HG02884 (cell line): ENCODE results near the gene CAMTA1.

Source experiments
- ATAC-seq: cut with Tn5 transposase; IDR thresholded peaks from one replicate; pipeline ENCODE4 v1.9.1; 2021; ENCODE audit warnings: mild to moderate bottlenecking, moderate library complexity; ENCODE audit not compliant: unreplicated experiment

Gene CAMTA1

GRCh38 chr1:6969762-6970161 lies 184.5 kb downstream of the CAMTA1 start:
- no peak for ATAC-seq

DNA sequence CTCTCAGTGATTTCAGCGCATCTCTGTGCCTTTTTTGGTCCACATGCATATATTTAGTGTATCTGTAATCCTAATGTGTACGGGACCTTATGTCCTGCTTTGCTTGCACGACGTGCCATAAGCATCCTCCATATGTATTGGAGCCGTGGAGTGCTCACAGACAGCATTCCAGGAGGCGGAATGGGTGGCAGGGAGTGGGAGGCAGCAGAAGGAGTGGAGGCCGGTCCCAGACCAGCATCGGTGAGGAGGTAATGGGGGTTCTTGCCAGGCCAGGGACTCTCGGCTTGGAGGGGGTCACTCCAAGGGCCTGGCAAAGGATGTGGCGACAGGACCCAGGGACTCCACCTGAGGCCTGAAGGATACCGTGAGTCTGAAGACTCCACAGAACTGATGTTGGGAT lies 185.0 kb downstream of the CAMTA1 start:
- ATAC-seq, result no peak

DNA sequence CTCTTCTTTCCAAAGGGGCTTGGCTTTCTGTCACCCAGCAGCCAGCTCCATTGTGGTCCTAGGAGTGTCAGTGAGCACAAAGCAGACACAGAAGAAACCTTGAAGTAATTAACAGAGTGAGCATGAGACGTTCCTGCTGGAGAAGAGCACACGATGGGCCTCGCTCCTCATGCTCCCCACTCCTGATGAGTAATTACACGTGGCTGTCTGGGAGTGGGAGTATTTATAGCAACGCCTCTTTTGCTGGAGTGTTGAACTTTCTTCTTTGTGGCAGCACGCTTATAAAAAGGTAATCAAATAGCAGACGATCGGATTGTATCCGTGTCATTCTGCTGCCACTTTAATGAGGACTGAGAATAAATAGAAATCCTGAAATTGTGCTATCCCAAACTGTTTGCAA lies 185.8 kb downstream of the CAMTA1 start:
- no peak for ATAC-seq

- no peak for ATAC-seq
Observed at GRCh38 chr1:6971699-6972098, 186.4 kb downstream of the CAMTA1 start.

GRCh38 chr1:6972399-6972798 lies 187.1 kb downstream of the CAMTA1 start:
- ATAC-seq, result no peak

DNA sequence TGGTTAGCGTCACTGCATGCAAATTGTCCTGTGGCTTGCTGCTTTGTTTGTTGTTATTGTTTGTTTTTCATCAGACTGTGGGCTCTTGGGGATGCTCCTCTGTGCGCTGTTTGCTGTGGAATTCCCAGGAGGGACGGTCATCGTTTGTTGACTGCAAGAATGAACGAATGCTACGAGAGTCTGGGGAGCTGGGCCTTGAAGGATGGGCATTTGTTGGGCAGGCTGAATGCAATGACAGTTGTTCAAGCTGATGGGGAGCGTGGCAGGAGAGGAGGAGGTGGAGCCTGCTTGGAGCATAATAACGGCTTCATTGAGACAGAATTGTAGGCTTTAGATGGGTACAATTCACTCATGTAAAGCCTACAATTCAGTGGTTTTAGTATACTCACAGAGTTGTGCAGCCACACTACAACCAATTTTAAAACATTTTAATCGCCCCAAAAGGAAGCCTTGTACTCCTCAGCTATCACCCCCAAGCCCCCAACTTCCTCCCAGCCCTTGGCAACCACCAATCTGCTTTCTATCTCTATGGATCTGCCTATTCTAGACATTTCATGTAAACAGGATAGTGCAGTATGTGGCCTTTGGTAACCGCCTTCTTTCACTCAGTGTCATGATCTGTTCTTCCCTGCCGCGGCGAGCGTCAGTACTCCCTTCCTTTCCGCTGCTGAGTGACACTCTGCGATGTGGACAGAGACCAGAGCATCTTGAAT lies 190.2 kb downstream of the CAMTA1 start:
- ATAC-seq, result no peak

DNA sequence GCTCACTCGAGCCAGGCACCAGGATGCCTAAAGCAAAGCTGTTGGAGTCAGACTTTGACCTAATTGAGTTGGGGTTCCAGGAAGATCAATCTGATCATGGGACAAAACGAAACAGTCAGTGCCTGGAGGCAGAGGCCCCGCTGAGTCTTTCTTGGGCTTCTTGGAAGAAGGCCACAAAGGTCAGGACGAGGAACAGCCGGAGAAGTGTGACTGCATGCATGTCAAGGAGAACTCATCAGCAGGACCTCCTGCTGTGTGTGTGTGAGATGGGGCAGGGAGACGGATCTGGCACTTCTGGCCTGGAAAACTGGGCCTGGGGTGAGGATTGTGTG lies 190.8 kb downstream of the CAMTA1 start:
- ATAC-seq, result no peak

DNA sequence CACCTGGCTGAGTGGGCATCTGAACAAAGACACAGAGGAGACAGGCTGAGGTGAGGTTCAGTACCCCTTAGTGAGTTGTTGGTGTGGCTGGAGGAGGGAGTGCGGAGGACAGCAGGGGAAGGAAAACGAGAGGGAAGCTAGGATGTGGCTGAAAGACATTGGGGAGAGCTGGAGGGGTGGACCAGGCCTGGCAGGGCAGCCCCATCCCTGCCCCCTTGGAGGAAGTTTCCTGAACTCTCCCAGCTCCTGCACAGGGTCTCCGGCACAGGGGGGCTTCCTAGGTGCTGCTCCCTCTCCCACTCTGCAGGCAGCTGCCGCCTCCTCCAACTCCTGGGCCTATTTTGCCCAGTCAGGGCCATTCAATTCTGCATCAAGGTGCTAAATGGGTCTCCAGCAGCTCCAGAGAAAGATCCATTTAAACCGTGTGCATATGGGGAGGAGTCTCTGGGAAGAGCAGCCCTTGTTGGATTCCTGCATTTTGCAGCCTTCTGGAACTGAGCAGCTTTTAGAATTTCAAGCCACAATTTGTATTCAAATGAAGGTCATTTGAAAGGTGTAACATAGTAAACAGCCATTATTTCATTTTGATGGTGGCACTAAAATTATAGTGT lies 193.9 kb downstream of the CAMTA1 start:
- ATAC-seq, result no peak

GRCh38 chr1:6981595-6981994 lies 196.3 kb downstream of the CAMTA1 start:
- ATAC-seq, result no peak

DNA sequence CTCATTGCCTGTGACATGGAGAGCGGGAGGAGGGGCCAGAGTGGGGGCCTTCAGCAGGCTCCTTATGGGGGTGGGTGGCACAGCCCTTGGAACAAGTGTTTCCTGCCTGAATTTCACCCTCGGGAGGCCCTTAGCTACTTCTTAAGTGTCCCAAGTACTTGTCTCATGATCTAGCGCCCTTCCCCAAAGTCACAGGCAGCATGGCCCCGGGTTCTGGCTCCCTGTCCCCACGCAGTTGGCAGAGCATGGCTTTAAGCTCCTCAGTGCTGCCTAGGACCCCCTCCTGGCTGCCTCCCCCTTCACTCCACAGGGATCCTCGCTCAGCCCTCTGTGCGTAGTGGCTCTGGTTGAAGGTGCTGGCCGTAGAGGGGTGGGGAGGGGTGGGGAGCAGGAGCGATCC lies 197.2 kb downstream of the CAMTA1 start:
- no peak for ATAC-seq

- no peak for ATAC-seq
Observed at GRCh38 chr1:6982860-6983259, 197.6 kb downstream of the CAMTA1 start.

DNA sequence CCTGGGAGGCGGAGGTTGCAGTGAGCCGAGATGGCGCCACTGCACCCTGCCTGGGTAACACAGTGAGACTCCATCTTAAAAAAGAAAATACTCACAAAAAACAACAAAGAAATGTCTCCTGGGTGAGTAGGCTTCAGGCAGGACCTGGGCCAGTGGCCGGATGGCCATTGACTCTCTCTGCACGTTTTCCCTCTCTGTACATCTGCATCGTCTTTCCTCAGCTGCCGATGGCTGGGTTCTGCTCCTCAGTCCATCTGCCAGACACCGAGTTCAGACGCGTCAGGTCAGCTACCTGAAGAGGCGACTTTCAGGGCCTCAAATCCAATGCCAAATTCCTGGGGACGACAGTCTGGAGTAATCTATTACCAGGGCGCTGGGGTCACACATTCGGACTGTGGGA lies 199.3 kb downstream of the CAMTA1 start:
- no peak for ATAC-seq

DNA sequence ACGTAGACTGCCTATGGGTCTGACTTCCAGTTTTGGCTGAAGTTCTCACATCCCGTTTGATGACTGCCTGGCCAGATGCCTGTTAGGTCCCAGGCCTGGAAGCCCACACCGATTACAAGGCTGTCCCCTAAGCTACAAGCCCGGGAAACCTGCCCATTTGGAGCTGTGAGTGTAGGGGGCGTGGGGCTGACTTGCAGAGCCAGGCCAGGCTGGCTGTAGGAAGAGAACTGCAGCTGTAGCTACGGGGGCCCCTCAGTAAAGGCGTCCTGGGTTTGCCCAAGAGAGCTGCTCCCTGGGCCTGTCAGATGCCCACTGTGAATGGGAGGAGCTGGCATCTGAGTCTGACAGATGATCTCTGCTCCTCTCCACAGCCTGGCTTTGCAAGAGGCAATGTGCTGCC lies 199.7 kb downstream of the CAMTA1 start:
- no peak for ATAC-seq

DNA sequence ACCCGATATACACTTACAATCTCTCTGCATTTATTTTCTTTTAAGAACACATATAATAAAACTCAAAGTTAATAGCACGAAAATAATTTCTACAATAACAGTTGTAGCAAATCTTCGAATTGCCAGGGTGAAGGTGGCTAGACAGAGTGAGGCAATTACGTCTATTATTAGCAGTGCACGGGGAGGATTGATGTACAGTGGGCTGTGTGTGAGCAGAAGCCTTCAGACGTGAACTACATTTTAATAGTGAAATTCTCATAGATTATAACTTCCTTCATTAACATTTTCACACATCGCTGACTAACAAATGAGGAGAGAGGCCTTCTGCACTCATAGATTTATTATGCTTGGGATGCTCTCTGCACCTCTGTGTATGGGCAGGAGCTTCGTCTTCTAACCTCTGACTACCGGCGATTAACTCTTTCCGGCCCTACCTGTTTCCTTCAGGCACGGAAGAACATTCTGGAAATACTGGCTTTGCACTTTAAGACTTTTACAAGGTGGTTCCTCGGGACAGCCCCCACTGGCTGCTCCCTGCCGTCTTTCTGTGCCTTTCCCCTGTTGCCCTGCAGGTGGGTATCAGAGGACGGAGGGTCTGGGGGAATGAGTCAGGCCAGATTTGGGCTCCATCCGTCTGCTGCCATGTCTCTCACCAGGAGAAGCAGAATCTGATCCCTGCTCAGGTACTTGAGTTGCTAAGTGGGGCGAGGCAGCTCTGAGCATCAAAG lies 200.5 kb downstream of the CAMTA1 start:
- no peak for ATAC-seq

DNA sequence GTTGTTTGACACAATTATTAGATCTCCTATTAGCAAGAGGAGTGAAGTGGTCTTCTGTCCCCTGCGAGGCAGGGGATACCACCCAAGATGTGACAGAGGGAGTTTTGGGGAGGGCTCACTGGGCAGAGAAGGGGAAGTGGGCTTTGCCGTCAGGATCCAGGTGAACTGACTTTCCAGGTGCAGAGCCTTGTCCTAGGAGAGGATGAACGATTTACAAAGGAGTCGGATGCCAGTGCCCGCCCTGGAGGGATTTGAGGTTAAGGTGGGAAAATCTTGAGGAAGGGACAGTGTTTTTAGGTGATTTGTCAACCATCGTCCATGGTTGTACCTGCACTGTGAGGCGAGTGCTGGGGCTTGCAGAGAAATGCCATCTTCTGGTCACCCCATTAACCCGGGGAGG lies 201.0 kb downstream of the CAMTA1 start:
- ATAC-seq, result no peak

DNA sequence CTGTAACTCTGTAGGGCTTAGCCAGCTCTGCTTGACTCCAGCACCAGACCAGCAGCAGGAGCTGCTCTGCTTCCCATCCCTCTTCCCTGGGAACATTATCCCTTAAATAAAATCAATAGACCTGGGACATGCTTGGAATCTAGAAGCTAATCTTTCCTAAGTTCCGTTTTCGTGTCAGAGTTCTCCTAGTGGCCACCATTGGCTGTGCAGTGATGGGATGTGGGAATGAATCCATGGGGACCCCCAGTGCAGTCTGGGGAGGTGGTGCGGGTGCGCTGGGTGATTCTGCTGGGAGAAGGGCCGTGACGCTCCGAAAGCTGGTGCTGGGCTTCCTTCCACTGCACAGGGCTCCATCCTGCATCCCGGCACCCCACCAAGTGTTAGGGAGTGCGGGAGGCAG lies 202.7 kb downstream of the CAMTA1 start:
- ATAC-seq, result no peak

DNA sequence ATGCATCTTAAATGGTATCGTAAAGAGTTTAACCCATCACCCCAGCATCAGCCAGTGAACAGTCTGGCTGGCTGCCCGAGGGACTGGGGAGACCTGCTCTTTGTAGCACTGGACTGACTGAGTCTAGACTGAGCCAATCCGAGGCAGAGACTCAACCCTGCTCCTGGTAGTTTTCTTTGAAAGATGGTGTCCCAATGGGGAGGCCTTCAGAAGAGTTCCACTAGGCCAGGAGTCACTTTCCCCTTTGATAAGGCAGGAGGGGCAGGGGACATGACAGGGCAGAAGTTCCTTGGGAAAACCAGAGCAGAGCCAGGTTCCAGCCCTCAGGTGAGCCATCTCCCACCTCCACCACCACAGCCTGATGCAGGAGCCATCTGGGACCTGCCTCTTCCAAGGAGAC lies 203.5 kb downstream of the CAMTA1 start:
- ATAC-seq, result no peak

DNA sequence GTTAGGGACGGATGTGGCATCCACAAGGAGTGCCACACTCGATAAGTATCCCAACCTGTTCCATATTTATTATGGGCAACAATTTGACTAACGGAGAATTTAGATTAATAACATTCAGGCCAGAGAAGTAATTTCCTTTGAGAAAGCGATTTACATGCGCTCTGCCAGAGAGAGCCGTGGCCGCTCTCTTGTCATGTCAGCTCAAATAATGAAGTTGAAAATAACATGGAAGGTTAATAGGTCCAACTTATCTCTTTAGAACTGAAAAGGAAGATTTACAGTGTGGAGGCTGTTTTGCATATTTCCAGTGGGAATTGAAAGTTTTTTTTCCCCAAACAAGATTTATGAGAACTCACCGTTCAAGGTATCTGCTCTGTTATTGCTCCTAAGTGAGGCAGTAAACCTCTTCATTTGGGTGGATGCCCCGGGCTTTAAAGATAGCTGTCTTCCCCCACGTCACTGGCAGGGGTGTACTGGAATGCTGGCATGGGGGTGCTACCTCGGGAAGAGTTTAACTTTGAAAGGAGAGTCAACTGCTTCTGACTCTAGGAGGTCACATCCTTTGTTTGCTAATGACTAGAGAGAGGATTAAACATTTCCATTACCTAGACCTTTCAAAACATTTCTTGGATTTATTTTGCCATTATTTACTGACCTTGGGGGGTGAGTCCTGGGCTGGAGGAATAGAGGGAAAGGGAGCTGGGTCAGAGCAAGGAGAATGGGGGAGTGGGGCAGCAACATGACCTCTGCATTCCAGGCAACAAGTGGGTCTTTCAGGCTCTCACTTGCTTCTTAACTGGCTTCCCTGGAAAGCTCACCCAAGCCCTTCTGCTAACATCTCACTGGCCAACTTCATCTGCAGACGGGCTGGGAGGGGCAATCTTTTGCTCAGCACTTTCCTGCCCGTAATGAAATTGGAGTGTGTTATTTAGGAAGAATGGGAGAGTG lies 204.2 kb downstream of the CAMTA1 start:
- ATAC-seq, result no peak

DNA sequence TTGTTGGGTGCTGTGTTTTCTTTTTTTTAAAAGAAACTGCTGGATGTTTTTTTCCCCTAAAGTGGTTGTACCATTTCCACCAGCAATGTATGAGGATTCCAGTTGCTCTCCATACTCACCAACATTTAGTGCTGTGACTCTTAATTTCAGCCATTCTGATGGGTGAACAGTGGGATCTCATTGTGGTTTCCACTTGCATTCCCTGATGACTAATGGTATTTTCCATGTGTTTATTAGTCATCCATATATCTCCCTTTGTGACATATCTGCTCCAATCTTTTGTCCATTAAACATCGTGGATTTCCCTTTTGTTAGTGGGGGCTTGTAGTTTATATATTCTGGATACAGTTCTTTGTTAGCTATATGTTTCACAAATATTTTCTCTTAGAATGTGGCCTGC lies 206.0 kb downstream of the CAMTA1 start:
- ATAC-seq, result no peak

DNA sequence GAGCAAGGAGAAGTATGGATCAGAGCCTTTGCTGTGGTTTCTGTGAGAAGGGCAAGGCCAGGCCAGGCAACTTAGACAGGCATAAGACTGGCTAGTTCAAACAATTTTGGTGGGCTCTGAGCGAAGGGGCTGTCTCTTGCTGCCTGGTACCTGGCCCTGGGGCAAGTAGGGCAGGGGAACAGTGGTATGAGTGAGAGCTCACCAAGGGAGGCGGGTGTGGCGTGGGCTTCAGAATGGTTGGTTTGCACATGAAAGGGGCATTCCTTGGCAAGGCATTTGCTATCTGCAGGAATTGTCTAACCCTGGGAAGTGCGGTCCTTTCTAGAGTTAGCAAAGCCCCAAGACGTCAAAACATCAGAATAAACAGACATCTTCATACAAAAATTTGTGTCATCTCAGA lies 210.5 kb downstream of the CAMTA1 start:
- no peak for ATAC-seq

DNA sequence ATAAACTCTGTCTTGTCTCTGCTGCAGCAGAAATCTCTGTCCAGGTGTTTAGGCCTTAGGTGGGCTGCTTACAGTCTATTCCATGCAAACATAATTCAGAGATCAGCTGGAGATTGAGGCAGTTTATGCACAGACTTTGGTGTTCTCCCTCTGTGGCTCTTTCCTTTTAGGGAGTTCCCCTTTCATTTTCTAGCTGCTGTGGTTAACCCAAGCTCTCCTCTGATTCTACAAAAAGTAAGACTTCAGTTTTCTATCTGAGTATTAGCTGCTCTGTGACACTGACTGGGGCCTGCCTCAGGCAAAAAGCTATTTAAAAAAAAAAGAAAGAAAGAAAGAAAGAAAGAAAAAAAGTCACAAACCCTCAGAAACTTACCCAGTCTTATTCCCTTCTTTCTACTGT lies 211.1 kb downstream of the CAMTA1 start:
- no peak for ATAC-seq
